HG02840 (cell line): ENCODE data around the gene ARNT2.

Experiments used
- ATAC-seq: cut with Tn5 transposase; IDR thresholded peaks from one replicate; pipeline ENCODE4 v1.9.1; 2021; ENCODE audit warnings: mild to moderate bottlenecking, moderate library complexity, moderate number of reproducible peaks; ENCODE audit not compliant: unreplicated experiment, low FRiP score

The ARNT2 gene

GRCh38 chr15:80587007-80587406, 182.8 kb downstream of the ARNT2 start:
- ATAC-seq: no peak

GRCh38 chr15:80587816-80588456, 183.8 kb downstream of the ARNT2 start:
- no peak for ATAC-seq

GRCh38 chr15:80588801-80589200, 184.6 kb downstream of the ARNT2 start:
- ATAC-seq: no peak

- no peak for ATAC-seq
Measured at GRCh38 chr15:80590761-80591355, 186.7 kb downstream of the ARNT2 start.

- no peak for ATAC-seq
Measured at GRCh38 chr15:80591471-80591870, 187.3 kb downstream of the ARNT2 start.

- no peak for ATAC-seq
Measured at GRCh38 chr15:80591938-80592825, 188.0 kb downstream of the ARNT2 start.

- ATAC-seq: no peak
Measured at GRCh38 chr15:80593486-80594030, 189.4 kb downstream of the ARNT2 start.

- ATAC-seq: no peak
Measured at GRCh38 chr15:80594091-80594889, 190.1 kb downstream of the ARNT2 start.

GRCh38 chr15:80595396-80595795, 191.2 kb downstream of the ARNT2 start:
- no peak for ATAC-seq

- ATAC-seq: no peak
Measured at GRCh38 chr15:80596521-80596976, 192.4 kb downstream of the ARNT2 start.

- ATAC-seq: no peak
Measured at GRCh38 chr15:80597076-80597475, 192.9 kb downstream of the ARNT2 start.

GRCh38 chr15:80599359-80599758, 195.2 kb downstream of the ARNT2 start:
- ATAC-seq: no peak

- ATAC-seq: no peak
Measured at GRCh38 chr15:80600626-80601025, 196.4 kb downstream of the ARNT2 start.

GRCh38 chr15:80601256-80601655, 197.1 kb downstream of the ARNT2 start:
- ATAC-seq: no peak

GRCh38 chr15:80604583-80605575, 200.7 kb downstream of the ARNT2 start:
- no peak for ATAC-seq

- ATAC-seq: no peak
Measured at GRCh38 chr15:80605591-80606150, 201.5 kb downstream of the ARNT2 start.

- ATAC-seq: no peak
Measured at GRCh38 chr15:80606511-80607071, 202.4 kb downstream of the ARNT2 start.

- ATAC-seq: no peak
Measured at GRCh38 chr15:80607287-80607980, 203.3 kb downstream of the ARNT2 start.
